ENCODE results near the gene KCNIP4. TPM values are rescaled to one million over a fixed set of nuclear protein-coding genes. Genes with fewer than 3 reads are reported as not detected.

KCNIP4 gene
- total RNA-seq, 1 donor from 2014 or later, result not detected

DNA sequence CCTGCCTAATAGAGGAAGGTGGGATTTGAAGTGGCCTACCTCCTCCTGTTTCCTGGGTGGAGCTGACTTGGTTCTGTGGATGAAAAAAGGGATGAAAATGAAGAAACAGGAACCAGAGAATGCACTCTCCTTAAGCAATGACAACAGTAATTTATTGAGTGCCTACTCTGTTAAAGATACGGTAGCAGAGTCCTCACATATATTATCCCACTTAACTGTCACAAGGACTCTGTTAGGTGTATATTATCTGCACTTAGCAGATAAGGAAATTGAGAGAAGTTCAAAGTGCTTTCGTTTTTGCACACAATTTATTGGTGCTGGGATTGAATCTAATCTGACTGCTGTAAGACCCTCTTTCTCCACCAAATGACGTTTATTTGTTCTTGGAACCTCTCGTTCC is 947.1 kb downstream of the KCNIP4 start:
- Mint-ChIP-seq H3K9me3 (peaks cover 13% of the 10 kb centered on the region), H3K4me1 (no peaks in the 10 kb centered on the region), H3K4me3 (no peak overlapping the region), H3K27me3 (no peaks in the 10 kb centered on the region), H3K27ac (no peak overlapping the region), H3K36me3 (ENCODE audit: low read depth) (no peaks in the 10 kb centered on the region)
- intact Hi-C loops (cut with micrococcal nuclease), result no loop called here
- DNase-seq, result no peak

DNA sequence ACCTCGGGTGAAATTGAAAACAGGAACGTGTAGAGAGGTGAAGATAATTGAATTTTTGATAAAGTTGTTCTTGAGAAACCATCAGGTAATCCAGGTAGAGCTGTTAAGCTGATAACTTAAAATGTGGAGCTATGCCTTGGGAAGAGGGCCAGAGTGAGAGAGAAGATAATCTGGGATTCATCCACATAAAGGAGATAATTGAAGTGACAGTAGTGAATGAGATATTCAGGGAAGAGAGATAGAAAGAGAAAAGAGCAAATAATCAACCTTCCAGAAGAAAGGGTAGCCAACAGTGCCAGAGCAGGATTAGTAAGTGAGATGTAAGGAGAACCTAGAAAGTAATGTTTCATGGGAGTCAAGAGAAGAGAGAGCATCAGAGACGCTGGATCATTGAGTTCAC is 950.7 kb downstream of the KCNIP4 start:
- no peaks in the 10 kb centered on the region for H3K27me3 Mint-ChIP-seq
- DNase-seq, result no peak
- H3K27ac Mint-ChIP-seq, result no peak overlapping the region
- H3K4me1 Mint-ChIP-seq, result no peaks in the 10 kb centered on the region
- no peaks in the 10 kb centered on the region for H3K36me3 Mint-ChIP-seq (ENCODE audit: low read depth)
- H3K4me3 Mint-ChIP-seq, result no peak overlapping the region
- intact Hi-C loops (cut with micrococcal nuclease), result no loop called here
- no peaks in the 10 kb centered on the region for H3K9me3 Mint-ChIP-seq

DNA sequence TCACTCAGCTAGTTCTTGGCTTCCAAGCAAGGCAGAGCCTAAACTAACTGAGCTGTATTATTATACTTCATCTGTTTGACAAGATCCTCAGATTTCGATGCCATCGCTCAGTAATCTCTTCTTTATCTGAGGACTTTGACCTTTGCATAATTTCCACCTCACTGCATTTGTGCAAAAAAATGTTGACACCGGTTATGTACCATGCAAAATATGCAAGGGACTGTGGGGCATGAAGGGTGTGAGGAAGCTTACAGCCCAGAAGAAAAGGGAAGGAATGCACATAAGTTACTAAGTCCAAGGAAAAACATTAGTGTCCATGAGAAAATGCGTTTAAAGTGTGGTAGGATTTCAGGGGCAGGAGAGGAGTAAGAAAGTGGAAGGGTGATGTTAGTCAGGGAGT is 953.0 kb downstream of the KCNIP4 start:
- no peak for DNase-seq
- H3K9me3 Mint-ChIP-seq, result peaks cover 6% of the 10 kb centered on the region
- no peak overlapping the region for H3K4me3 Mint-ChIP-seq
- no peaks in the 10 kb centered on the region for H3K27me3 Mint-ChIP-seq
- no peaks in the 10 kb centered on the region for H3K36me3 Mint-ChIP-seq (ENCODE audit: low read depth)
- H3K4me1 Mint-ChIP-seq, result no peaks in the 10 kb centered on the region
- intact Hi-C loops (cut with micrococcal nuclease), result no loop called here
- no peak overlapping the region for H3K27ac Mint-ChIP-seq

DNA sequence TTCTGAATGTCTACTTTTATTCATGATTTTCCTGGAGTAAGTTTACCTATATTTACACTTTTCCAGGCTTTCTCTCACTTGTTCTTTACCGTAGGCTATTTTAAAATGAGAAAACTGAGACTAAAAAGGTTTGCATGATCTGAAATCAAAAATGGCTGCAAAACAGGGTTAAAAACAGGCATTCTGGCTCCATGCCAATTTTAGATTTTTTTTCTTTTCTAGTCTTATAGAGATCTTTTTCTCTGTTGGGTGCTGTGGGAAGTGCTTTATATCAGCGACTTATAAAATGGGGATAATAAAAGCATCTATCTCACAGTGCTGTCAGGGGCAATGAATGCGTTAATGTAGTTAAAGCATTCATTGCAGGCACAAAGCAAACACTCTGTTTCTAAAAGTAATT is 953.6 kb downstream of the KCNIP4 start:
- intact Hi-C loops (cut with micrococcal nuclease), result no loop called here
- Mint-ChIP-seq H3K36me3 (ENCODE audit: low read depth) (no peaks in the 10 kb centered on the region), H3K4me3 (no peak overlapping the region), H3K27me3 (no peaks in the 10 kb centered on the region), H3K27ac (no peak overlapping the region), H3K4me1 (no peaks in the 10 kb centered on the region), H3K9me3 (peaks cover 6% of the 10 kb centered on the region)
- no peak for DNase-seq

DNA sequence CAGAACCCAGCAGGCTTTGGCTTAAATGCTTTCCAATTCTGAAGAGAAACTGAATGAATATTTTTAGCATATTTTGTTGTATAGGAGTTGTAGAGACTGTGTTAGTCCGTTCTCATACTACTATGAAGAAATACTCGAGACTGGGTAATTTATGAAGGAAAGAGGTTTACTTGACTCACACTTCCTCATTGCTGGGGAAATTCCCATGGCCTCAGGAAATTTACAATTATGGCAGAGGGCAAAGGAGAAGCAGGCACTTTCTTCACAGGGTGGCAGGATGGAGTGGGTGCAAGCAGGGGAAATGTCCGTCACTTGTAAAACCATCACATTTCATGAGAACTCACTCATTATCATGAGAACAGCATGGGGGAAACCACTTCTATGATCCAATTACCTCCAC is 956.6 kb downstream of the KCNIP4 start:
- intact Hi-C loops (cut with micrococcal nuclease), result no loop called here
- H3K9me3 Mint-ChIP-seq, result peaks cover 6% of the 10 kb centered on the region
- no peaks in the 10 kb centered on the region for H3K27me3 Mint-ChIP-seq
- no peaks in the 10 kb centered on the region for H3K4me1 Mint-ChIP-seq
- H3K4me3 Mint-ChIP-seq, result no peak overlapping the region
- H3K36me3 Mint-ChIP-seq (ENCODE audit: low read depth), result no peaks in the 10 kb centered on the region
- no peak overlapping the region for H3K27ac Mint-ChIP-seq
- DNase-seq, result no peak

DNA sequence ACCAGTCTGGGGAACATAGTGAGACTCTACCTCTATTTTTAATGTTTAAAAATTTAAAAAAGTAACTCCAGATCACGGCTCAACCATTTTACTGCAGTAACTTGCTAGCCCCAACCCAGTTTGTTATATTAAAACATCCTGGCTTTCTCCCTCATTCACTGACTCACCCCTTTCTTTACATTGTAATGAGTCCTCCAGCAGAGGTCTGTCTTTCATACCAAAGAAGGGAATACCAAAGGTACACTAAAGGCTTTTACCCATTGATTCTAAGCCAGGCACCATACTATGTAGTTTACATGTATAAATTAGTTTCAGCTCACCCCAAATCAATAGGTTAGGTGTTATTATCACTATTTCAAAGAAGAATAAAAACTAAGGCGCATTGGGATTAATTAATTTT is 961.4 kb downstream of the KCNIP4 start:
- H3K27ac Mint-ChIP-seq, result no peak overlapping the region
- no peak for DNase-seq
- H3K36me3 Mint-ChIP-seq (ENCODE audit: low read depth), result no peaks in the 10 kb centered on the region
- no peak overlapping the region for H3K4me3 Mint-ChIP-seq
- no peaks in the 10 kb centered on the region for H3K27me3 Mint-ChIP-seq
- intact Hi-C loops (cut with micrococcal nuclease), result no loop called here
- H3K9me3 Mint-ChIP-seq, result peaks cover 4% of the 10 kb centered on the region
- no peaks in the 10 kb centered on the region for H3K4me1 Mint-ChIP-seq

DNA sequence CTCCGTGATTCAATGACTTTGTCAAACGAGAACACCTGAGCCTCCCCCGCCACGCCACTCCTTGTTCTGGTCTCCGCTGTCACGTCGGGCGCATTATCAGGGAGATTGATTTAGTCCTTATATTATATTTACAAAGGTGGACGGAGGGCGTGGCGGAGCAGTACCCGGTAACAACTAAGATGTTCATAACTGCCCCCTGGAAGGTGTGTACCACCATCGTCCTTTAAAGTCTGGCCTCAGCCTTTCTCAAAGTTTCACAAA is 964.1 kb downstream of the KCNIP4 start:
- Mint-ChIP-seq H3K4me3 (no peak overlapping the region), H3K9me3 (no peaks in the 10 kb centered on the region), H3K4me1 (no peaks in the 10 kb centered on the region)

DNA sequence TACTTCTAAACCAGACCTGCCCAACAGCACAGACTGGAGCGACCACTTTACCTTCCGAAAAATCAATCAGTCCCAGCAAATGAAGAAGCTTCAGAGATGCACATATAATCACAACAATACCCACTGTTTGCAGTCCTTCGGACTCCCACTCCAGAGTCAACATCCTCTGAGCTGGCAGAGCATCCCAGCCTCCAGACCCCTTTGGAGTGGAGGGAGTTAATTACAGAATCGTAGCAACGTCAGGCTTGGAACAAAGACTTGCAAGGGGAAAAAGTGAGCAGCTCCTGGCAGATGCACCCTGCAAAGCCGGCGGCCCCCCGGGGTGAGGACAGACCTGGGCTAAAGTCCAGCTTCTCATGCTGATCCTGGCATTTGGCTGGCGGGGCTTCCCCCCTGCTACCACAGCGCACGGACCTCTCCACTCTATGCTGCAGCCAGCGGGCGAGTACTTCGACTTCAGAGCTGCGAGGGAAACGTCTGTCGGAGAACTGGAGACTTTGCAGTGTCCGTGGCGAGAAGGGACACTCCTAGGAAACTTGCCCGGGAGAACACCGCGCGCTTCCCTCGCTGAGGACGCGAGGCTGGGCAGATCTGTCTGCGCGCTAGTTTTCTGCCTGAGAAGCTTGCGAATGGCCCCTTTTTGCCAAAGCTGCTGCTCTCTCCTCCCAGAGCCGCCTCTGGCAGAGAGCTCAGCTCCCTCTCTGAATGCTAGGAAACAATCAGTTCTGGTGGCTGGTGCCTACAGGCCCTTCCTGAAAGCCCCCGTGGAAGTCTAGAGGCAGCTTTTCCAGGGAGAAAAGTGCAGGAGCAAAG is 964.6 kb downstream of the KCNIP4 start:
- H3K4me3 Mint-ChIP-seq, result no peak overlapping the region
- H3K27me3 Mint-ChIP-seq, result no peaks in the 10 kb centered on the region
- no peak for DNase-seq
- no peaks in the 10 kb centered on the region for H3K4me1 Mint-ChIP-seq
- intact Hi-C loops (cut with micrococcal nuclease), result no loop called here
- no peaks in the 10 kb centered on the region for H3K9me3 Mint-ChIP-seq
- H3K27ac Mint-ChIP-seq, result no peak overlapping the region
- no peaks in the 10 kb centered on the region for H3K36me3 Mint-ChIP-seq (ENCODE audit: low read depth)

More for the DNA sequence above, 964.1 kb downstream of the KCNIP4 start:
- no peaks in the 10 kb centered on the region for H3K27me3 Mint-ChIP-seq
- no peak for DNase-seq
- no peak overlapping the region for H3K27ac Mint-ChIP-seq
- no peaks in the 10 kb centered on the region for H3K36me3 Mint-ChIP-seq (ENCODE audit: low read depth)
- intact Hi-C loops (cut with micrococcal nuclease), result no loop called here

DNA sequence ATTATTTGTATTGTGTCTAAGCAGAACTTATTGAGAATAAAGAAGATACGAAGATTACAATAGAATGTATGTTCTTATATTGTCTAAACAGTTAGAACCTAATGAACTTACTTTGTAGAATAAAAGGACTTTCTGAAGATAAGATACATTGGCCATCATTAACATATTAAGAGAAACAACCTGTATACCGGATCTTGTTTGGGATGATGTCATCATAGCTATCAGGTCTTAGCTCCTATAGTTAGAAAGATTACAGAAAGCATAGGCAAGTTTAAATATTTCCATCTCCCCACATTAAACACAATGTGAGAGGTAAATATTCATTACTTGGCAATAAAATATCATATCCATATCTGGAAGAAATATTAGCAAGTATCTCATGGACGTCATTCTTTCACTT is 966.0 kb downstream of the KCNIP4 start:
- no peaks in the 10 kb centered on the region for H3K9me3 Mint-ChIP-seq
- H3K27ac Mint-ChIP-seq, result no peak overlapping the region
- DNase-seq, result no peak
- H3K36me3 Mint-ChIP-seq (ENCODE audit: low read depth), result no peaks in the 10 kb centered on the region
- H3K4me1 Mint-ChIP-seq, result no peaks in the 10 kb centered on the region
- intact Hi-C loops (cut with micrococcal nuclease), result no loop called here
- H3K4me3 Mint-ChIP-seq, result no peak overlapping the region
- no peaks in the 10 kb centered on the region for H3K27me3 Mint-ChIP-seq

DNA sequence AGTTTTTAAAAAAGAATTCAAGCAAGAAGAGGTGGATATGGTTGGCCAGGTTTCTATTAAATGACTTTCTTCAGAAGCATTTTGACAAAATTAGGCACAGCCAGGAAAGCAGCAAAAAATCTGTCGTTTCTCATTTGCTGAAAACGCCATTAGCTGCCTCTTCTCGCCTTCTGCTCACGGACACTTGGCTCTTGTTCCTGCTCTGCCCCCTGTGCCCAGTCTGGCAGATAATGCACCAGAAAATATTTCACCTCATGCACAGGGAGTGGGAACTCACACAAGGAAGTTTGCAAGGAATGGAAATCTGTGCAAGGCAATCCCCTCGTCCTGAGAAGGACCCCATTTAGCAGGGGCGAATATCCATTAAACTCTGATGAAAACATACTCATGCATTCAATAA is 988.3 kb downstream of the KCNIP4 start:
- DNase-seq, result no peak
- Mint-ChIP-seq H3K4me3 (no peak overlapping the region), H3K27ac (no peak overlapping the region), H3K9me3 (peaks cover 5% of the 10 kb centered on the region), H3K27me3 (no peaks in the 10 kb centered on the region), H3K4me1 (no peaks in the 10 kb centered on the region), H3K36me3 (ENCODE audit: low read depth) (no peaks in the 10 kb centered on the region)
- intact Hi-C loops (cut with micrococcal nuclease), result no loop called here

DNA sequence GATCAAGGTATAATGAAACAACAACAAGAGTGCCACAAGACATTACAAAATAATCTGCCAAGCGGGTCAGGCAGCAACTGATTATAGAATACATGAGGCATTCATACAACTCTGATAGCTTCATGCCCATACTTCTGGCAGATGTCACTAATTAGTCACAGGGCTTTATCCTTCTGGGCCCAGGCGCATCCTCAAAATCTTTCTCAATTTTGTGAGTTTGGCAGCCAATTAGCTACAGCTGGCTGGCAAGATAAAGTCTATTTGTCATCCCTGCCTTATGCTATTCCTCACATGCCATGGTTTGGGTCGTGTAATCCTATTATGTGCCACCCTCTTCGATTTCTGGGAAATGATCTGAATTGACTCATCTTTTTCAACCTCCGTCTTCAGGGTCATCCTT is 994.0 kb downstream of the KCNIP4 start:
- Mint-ChIP-seq H3K4me1 (no peaks in the 10 kb centered on the region), H3K4me3 (no peak overlapping the region), H3K27me3 (no peaks in the 10 kb centered on the region), H3K9me3 (no peaks in the 10 kb centered on the region), H3K36me3 (ENCODE audit: low read depth) (no peaks in the 10 kb centered on the region), H3K27ac (no peak overlapping the region)
- no peak for DNase-seq
- intact Hi-C loops (cut with micrococcal nuclease), result no loop called here

DNA sequence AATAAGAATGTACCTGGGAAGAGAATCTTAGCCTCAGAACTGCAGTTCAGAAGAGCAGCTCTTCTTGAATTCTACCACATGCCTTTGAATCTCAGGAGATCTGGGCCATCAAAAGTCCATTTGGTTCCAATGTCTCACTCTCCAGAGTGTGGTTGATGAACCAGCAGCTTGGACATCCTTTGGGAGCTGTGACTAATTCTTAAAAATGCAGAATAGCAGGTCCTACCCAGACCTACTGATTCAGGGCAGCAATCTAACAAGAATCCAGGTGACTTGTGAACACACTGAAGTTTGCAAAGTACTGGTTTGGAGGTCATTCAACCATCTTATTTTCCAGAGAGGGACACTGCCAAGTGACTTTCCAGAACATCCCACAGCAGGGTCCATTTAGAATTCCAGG is 1003.6 kb downstream of the KCNIP4 start:
- no peak overlapping the region for H3K27ac Mint-ChIP-seq
- no peak for DNase-seq
- H3K27me3 Mint-ChIP-seq, result no peaks in the 10 kb centered on the region
- no peaks in the 10 kb centered on the region for H3K9me3 Mint-ChIP-seq
- H3K4me3 Mint-ChIP-seq, result no peak overlapping the region
- H3K4me1 Mint-ChIP-seq, result no peaks in the 10 kb centered on the region
- intact Hi-C loops (cut with micrococcal nuclease), result no loop called here
- H3K36me3 Mint-ChIP-seq (ENCODE audit: low read depth), result no peaks in the 10 kb centered on the region

DNA sequence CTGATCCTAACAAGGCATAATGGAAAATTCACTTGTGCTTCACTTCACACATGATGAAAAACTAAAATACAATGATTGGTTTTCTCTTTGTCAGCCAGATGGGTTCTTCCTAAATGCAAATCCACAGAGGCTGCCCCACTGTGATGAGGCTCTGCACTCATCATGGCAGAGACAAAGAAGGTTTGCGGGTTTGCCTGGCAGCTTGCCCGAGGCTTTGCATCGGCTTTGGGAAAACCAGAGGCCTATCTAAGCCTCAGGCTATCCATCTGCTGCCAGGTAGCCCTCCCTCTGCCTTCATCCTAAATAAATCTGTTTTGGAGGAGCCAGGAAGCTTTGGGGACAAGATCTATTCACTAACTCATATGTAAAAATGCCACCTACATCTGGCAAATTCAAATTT is 1004.1 kb downstream of the KCNIP4 start:
- Mint-ChIP-seq H3K9me3 (no peaks in the 10 kb centered on the region), H3K27ac (no peak overlapping the region), H3K4me3 (no peak overlapping the region), H3K36me3 (ENCODE audit: low read depth) (no peaks in the 10 kb centered on the region), H3K27me3 (no peaks in the 10 kb centered on the region), H3K4me1 (no peaks in the 10 kb centered on the region)
- intact Hi-C loops (cut with micrococcal nuclease), result no loop called here
- no peak for DNase-seq

DNA sequence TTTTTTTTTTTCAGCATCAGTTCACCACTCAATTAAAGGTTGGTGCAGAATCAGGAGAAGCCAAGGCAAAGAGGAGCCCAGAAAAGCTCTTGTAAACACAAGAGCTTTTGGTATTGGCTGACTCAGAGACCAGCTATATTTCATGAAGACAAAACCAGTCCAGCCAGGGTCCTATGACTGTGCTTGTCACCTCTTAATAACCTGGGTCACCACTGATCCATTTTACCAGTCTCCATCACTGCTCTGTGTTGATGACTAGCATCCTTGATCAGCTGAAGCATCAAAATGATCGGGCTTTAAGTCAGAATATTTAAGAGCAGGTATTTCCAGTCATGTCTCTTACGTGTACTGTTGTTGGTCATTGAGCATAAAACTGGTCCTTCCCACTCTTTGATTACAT is 1010.4 kb downstream of the KCNIP4 start:
- Mint-ChIP-seq H3K4me1 (no peaks in the 10 kb centered on the region), H3K27ac (no peak overlapping the region), H3K27me3 (no peaks in the 10 kb centered on the region), H3K4me3 (no peak overlapping the region), H3K36me3 (ENCODE audit: low read depth) (no peaks in the 10 kb centered on the region), H3K9me3 (no peaks in the 10 kb centered on the region)
- DNase-seq, result peak; percentile 1
- intact Hi-C loops (cut with micrococcal nuclease), result no loop called here

DNA sequence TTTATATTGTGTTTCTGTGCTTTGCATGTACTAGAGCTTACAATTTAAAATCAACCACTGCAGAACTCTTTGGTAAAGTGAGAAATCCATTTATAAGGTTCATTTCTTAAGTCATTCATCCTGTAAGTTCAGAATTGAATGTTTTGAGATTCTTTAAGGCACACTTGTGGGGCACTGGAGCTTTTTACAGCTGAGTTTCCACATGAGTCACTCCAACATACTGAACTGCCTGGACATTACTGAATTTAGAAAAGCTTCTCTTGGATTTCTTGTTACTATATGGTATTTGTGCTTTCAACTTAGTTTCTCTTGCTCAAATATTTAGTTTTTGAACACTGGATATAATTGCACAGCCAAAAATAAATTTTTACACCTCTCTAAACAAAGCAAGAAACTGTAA is 1022.0 kb downstream of the KCNIP4 start:
- Mint-ChIP-seq H3K27ac (no peak overlapping the region), H3K9me3 (no peaks in the 10 kb centered on the region), H3K27me3 (no peaks in the 10 kb centered on the region), H3K4me1 (no peaks in the 10 kb centered on the region), H3K36me3 (ENCODE audit: low read depth) (no peaks in the 10 kb centered on the region), H3K4me3 (no peak overlapping the region)
- no peak for DNase-seq
- intact Hi-C loops (cut with micrococcal nuclease), result no loop called here

Measured in activated CD4-positive, alpha-beta T cell treated with anti-CD3 and anti-CD28 coated beads, Interleukin-2, amount 10 ng/mL, durations not matched to agents 24 days and 14 days (primary cell).